GM23338 (cell line): Measurements from ENCODE around the gene PPM1F. TPM values are rescaled to one million over a fixed set of nuclear protein-coding genes. Genes with fewer than 3 reads are reported as not detected.
A peak's percentile ranks its signal among the peaks of the same experiment; 100 is the strongest.

Experiments
- ATAC-seq: fragments of 200-7000 bp; cut with Tn5 transposase; 3 replicates; pipeline ENCODE4 v1.9.1; 2020
- DNase-seq: peaks from one replicate; pipeline ENCODE4 v3.0.0-alpha.2; 2015; ENCODE audit warnings: low spot score
- H2AFZ ChIP-seq: fragments of 200-600 bp; sonication (generic); 2 replicates; pipeline ENCODE4 v1.8.0; 2016; ENCODE audit warnings: antibody characterized with exemption, mild to moderate bottlenecking, moderate library complexity
- H3F3A ChIP-seq: fragments of 200-600 bp; sonication (generic); replicated peaks from 2 replicates; pipeline ENCODE4 v1.8.0; 2017; ENCODE audit warnings: antibody characterized with exemption, mixed run types, low read depth
- H3K27ac ChIP-seq: fragments of 200-600 bp; sonication (generic); 2 replicates; pipeline ENCODE4 v1.6.1; 2016; ENCODE audit warnings: low read depth
- H3K27me3 ChIP-seq: fragments of 200-600 bp; sonication (generic); 2 replicates; pipeline ENCODE4 v1.8.0; 2016; ENCODE audit warnings: mild to moderate bottlenecking, mixed run types, moderate library complexity; ENCODE audit not compliant: insufficient read depth
- H3K36me3 ChIP-seq: fragments of 200-600 bp; sonication (generic); 2 replicates; pipeline ENCODE4 v1.8.0; 2016; ENCODE audit warnings: mild to moderate bottlenecking; ENCODE audit not compliant: insufficient read depth
- H3K4me1 ChIP-seq: fragments of 200-600 bp; sonication (generic); 2 replicates; pipeline ENCODE4 v1.8.0; 2016; ENCODE audit warnings: mild to moderate bottlenecking, moderate library complexity; ENCODE audit not compliant: insufficient read depth
- H3K4me2 ChIP-seq: fragments of 200-600 bp; sonication (generic); 2 replicates; pipeline ENCODE4 v1.7.1; 2017; ENCODE audit warnings: mixed run types
- H3K4me3 ChIP-seq: fragments of 200-600 bp; sonication (generic); 2 replicates; pipeline ENCODE4 v1.6.1; 2016; ENCODE audit warnings: mixed run types
- H3K79me2 ChIP-seq: fragments of 200-600 bp; sonication (generic); replicated peaks from 2 replicates; pipeline ENCODE4 v1.8.0; 2017; ENCODE audit warnings: mild to moderate bottlenecking; ENCODE audit not compliant: insufficient read depth
- H3K9me2 ChIP-seq: fragments of 200-600 bp; sonication (generic); 2 replicates; pipeline ENCODE4 v1.8.0; 2017; ENCODE audit not compliant: insufficient read depth
- H4K20me1 ChIP-seq: fragments of 200-600 bp; sonication (generic); replicated peaks from 2 replicates; pipeline ENCODE4 v1.8.0; 2017; ENCODE audit warnings: mild to moderate bottlenecking; ENCODE audit not compliant: insufficient read depth
- H3K27ac Mint-ChIP-seq: 2 replicates; pipeline ENCODE4 v1.8.0; 2020; ENCODE audit warnings: inconsistent platforms, mild to moderate bottlenecking, moderate library complexity, mixed read lengths
- H3K27me3 Mint-ChIP-seq: 3 replicates; pipeline ENCODE4 v1.8.0; 2022; ENCODE audit warnings: low read depth, mild to moderate bottlenecking, moderate library complexity, mixed read lengths, inconsistent platforms; ENCODE audit not compliant: insufficient read depth, poor library complexity
- H3K36me3 Mint-ChIP-seq: 3 replicates; pipeline ENCODE4 v1.8.0; 2021; ENCODE audit warnings: low read depth, mild to moderate bottlenecking, inconsistent platforms, moderate library complexity, mixed read lengths
- H3K4me1 Mint-ChIP-seq: 3 replicates; pipeline ENCODE4 v1.8.0; 2020; ENCODE audit warnings: mild to moderate bottlenecking, inconsistent platforms, mixed read lengths
- H3K4me3 Mint-ChIP-seq: 3 replicates; pipeline ENCODE4 v1.8.0; 2021; ENCODE audit warnings: moderate library complexity, mild to moderate bottlenecking, inconsistent platforms, mixed read lengths
- H3K9me3 Mint-ChIP-seq: 3 replicates; pipeline ENCODE4 v1.8.0; 2020; ENCODE audit warnings: moderate library complexity, mild to moderate bottlenecking, inconsistent platforms, mixed read lengths
- CREB1 ChIP-seq: fragments of 250-450 bp; sonication (Bioruptor Pico); IDR thresholded peaks from 2 replicates; pipeline ENCODE4 v1.5.0; 2020; ENCODE audit warnings: low read depth, mild to moderate bottlenecking, moderate library complexity
- CTCF ChIP-seq, 2 experiments: fragments of 200-600 bp in 1 of 2; sonication (generic) in 1 of 2; conservative IDR thresholded peaks; 2 replicates each; pipeline versions ENCODE4 v1.5.1 to v1.6.1; 2016 to 2017; ENCODE audit warnings: antibody characterized with exemption in 2 of 2, low read depth in 2 of 2, mild to moderate bottlenecking in 2 of 2, moderate library complexity in 1 of 2
- ETS1 ChIP-seq: IDR thresholded peaks from 2 replicates; pipeline ENCODE4 v1.6.1; 2016; ENCODE audit warnings: antibody characterized with exemption
- EZH2 ChIP-seq: fragments of 200-600 bp; sonication (generic); IDR thresholded peaks from one replicate; pipeline ENCODE4 v1.8.0; 2017; ENCODE audit warnings: antibody characterized with exemption, mild to moderate bottlenecking, low read depth; ENCODE audit not compliant: unreplicated experiment
- EZH2phosphoT487 ChIP-seq: fragments of 200-600 bp; sonication (generic); IDR thresholded peaks from one replicate; pipeline ENCODE4 v1.8.1; 2018; ENCODE audit warnings: antibody characterized with exemption; ENCODE audit not compliant: unreplicated experiment
- JUNB ChIP-seq: IDR thresholded peaks from one replicate; pipeline ENCODE4 v1.6.1; 2016; ENCODE audit warnings: antibody characterized with exemption; ENCODE audit not compliant: unreplicated experiment
- NANOG ChIP-seq: IDR thresholded peaks from 2 replicates; pipeline ENCODE4 v1.6.1; 2016; ENCODE audit warnings: antibody characterized with exemption, borderline replicate concordance
- POLR2AphosphoS5 ChIP-seq: IDR thresholded peaks from 2 replicates; pipeline ENCODE4 v1.6.1; 2016; ENCODE audit warnings: antibody characterized with exemption, low read depth
- REST ChIP-seq: IDR thresholded peaks from one replicate; pipeline ENCODE4 v1.6.1; 2018; ENCODE audit warnings: antibody characterized with exemption; ENCODE audit not compliant: unreplicated experiment
- STAT1 ChIP-seq: IDR thresholded peaks from one replicate; pipeline ENCODE4 v1.6.1; 2016; ENCODE audit warnings: antibody characterized with exemption; ENCODE audit not compliant: unreplicated experiment
- ZNF114 ChIP-seq: fragments of 250-450 bp; sonication (Bioruptor Pico); IDR thresholded peaks from 2 replicates; pipeline ENCODE4 v1.5.0; 2020; ENCODE audit warnings: mild to moderate bottlenecking, moderate library complexity
- ZNF331 ChIP-seq: fragments of 250-450 bp; sonication (Bioruptor Pico); IDR thresholded peaks from 2 replicates; pipeline ENCODE4 v1.5.0; 2020; ENCODE audit warnings: low read depth, mild to moderate bottlenecking, moderate library complexity
- ZNF462 ChIP-seq: fragments of 250-450 bp; sonication (Bioruptor Pico); IDR thresholded peaks from 2 replicates; pipeline ENCODE4 v1.5.0; 2020; ENCODE audit warnings: mild to moderate bottlenecking, moderate library complexity
- polyA plus RNA-seq: library from polyadenylated mRNA; unstranded; fragments of >200 nt; fragmentation: Nextera tagmentation; extraction: Ambion mirVana; gene quantifications from 2 replicates; pipeline ENCODE4 v1.2.1, GENCODE V29; 2016
- total RNA-seq: library from RNA; depleted of rRNA; stranded (reverse); fragments of >200 nt; shearing (Covaris generic); gene quantifications from 2 replicates; pipeline ENCODE4 v1.2.3, GENCODE V29; 2014

PPM1F gene
- total and polyA plus RNA-seq, 2 experiments from 2014 or later, result 7.1 to 29.3 TPM

- H3K27ac ChIP-seq, result no peak overlapping the region
- DNase-seq, result no peak
- H3K4me3 ChIP-seq, result no peak overlapping the region
- H3K4me1 ChIP-seq, result peaks cover 12% of the 10 kb centered on the region; the same call in 1 of the 2 replicates
- no peak for ATAC-seq
- no peaks in the 10 kb centered on the region; the same call in 1 of the 2 replicates for H3K36me3 ChIP-seq
- no peaks in the 10 kb centered on the region for H3K79me2 ChIP-seq
- H3K36me3 Mint-ChIP-seq, result peaks cover 3% of the 10 kb centered on the region; the same call in 1 of the 3 replicates
- TF ChIP-seq POLR2AphosphoS5, result no peak
- TF ChIP-seq ZNF331, result no peak
- TF ChIP-seq ETS1, result no peak
- no peak for TF ChIP-seq ZNF462
- TF ChIP-seq EZH2phosphoT487, result no peak
- no peak for TF ChIP-seq CREB1 (CRISPR knock-in tag)
- no peak for TF ChIP-seq NANOG
- no peak for TF ChIP-seq EZH2
- TF ChIP-seq STAT1, result no peak
- no peak for TF ChIP-seq ZNF114
- no peak for TF ChIP-seq REST
- no peak for TF ChIP-seq CTCF (conservative IDR thresholded peaks at IDR 0.05; ENCODE audit: low read depth in 2 of 2)
- no peak for TF ChIP-seq JUNB
- 0 out of 2 replicates have a peak, but pooled peaks cover 9% of the 10 kb centered on the region for H3F3A ChIP-seq
- H4K20me1 ChIP-seq, result peaks cover 9% of the 10 kb centered on the region
- H3K4me1 Mint-ChIP-seq, result peaks cover 30% of the 10 kb centered on the region
- H3K9me2 ChIP-seq, result no peaks in the 10 kb centered on the region
- H3K9me3 Mint-ChIP-seq, result peaks cover 2% of the 10 kb centered on the region; the same call in 1 of the 3 replicates
- H3K4me2 ChIP-seq, result no peak overlapping the region
- peaks cover 31% of the 10 kb centered on the region for H3K27me3 ChIP-seq
- peaks cover 27% of the 10 kb centered on the region for H3K27me3 Mint-ChIP-seq
- H3K27ac Mint-ChIP-seq, result no peak overlapping the region
- H2AFZ ChIP-seq, result no peak overlapping the region
- peak overlapping the region; percentile 43; the same call in 1 of the 3 replicates for H3K4me3 Mint-ChIP-seq
These were observed 1.6 kb downstream of the PPM1F start for GRCh38 chr22:21951062-21951461.
